LoVo (cell line): ENCODE results near the gene SH3PXD2A.
"Not testable (repeated sequence)": the region's sequence is repeated elsewhere in the genome, so short reads cannot be mapped to it uniquely, and the experiment has no call there.

Experiments used
- DNase-seq: peaks from one replicate; pipeline ENCODE4 v3.0.0-alpha.2; 2016; ENCODE audit warnings: low spot score

The SH3PXD2A gene

GRCh38 chr10:103619424-103620351, 235.7 kb downstream of the SH3PXD2A start:
- no peak for DNase-seq

GRCh38 chr10:103618575-103619423, 236.6 kb downstream of the SH3PXD2A start:
- DNase-seq: no peak

- no peak for DNase-seq
Measured at GRCh38 chr10:103617602-103618385, 237.6 kb downstream of the SH3PXD2A start.

GRCh38 chr10:103616705-103617601, 238.4 kb downstream of the SH3PXD2A start:
- DNase-seq: no peak

- no peak for DNase-seq
Measured at GRCh38 chr10:103614306-103615158, 240.8 kb downstream of the SH3PXD2A start.

DNA sequence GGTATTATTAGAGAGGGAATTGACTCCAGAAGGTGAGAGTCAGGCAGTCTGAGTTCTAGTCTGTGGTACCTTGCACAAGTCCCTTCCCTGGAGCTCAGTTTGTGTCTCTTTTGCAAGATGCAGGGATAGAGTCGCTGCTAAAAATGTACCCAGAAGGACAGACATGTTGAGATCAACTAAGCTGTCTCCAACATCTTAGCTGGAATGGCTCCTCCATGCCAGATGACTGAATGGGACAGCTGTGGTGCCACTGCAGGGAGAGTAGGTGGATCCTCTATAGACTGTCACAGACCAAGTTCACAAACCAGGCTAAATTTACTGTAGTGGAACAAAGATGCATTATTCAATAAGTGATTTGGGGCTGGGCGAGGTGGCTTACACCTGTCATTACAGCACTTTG, 241.8 kb downstream of the SH3PXD2A start:
- no peak for DNase-seq

GRCh38 chr10:103612462-103613365, 242.7 kb downstream of the SH3PXD2A start:
- no peak for DNase-seq

GRCh38 chr10:103610921-103611511, 244.4 kb downstream of the SH3PXD2A start:
- DNase-seq: no peak

DNA sequence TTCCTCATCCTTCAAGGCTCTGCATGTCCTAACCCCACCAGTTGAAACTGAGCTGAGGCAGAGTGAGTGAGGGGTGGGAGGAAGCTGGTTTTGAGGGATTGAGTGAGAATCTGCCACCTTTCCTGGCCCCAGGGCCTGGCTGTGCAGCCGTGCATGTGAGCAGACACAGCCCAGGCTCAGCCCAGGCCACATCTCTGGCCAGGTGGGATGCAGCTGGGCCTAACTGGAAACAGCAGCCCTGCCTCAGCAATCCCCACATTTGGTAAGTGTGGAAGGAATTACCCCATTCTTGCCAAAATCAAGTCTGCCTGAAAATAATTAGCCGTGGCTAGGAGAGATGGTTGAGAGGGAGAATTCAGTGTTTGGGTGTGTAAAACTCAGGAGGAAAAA, 245.3 kb downstream of the SH3PXD2A start:
- DNase-seq: no peak

- no peak for DNase-seq
Measured at GRCh38 chr10:103609231-103610082, 245.9 kb downstream of the SH3PXD2A start.

- DNase-seq: not testable (repeated sequence)
Measured at GRCh38 chr10:103608056-103608455, 247.3 kb downstream of the SH3PXD2A start.

DNA sequence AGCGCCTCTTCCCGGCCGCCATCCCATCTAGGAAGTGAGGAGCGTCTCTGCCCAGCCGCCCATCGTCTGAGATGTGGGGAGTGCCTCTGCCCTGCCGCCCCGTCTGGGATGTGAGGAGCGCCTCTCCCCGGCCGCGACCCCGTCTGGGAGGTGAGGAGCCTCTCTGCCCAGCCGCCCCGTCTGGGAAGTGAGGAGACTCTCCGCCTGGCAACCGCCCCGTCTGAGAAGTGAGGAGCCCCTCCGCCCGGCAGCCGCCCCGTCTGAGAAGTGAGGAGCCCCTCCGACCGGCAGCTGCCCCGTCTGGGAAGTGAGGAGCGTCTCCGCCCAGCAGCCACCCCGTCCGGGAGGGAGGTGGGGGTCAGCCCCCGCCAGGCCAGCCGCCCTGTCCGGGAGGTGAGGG, 248.3 kb downstream of the SH3PXD2A start:
- DNase-seq: not testable (repeated sequence)

DNA sequence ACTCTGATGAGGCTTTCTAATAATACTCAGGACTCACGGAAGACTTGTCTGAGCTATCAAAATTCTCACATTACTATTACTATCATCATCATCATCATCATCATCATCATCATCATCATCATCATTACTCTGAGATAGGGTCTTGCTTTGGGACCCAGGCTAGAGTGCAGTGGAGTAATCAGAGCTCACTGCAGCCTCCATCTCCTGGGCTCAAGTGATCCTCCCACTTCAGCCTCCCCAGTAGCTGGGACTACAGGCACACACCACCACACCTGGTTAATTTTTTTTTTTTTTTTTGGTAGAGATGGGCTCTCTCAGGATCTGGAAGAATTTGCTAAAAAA, 249.3 kb downstream of the SH3PXD2A start:
- not testable (repeated sequence) for DNase-seq

- DNase-seq: no peak
Measured at GRCh38 chr10:103605359-103606096, 249.8 kb downstream of the SH3PXD2A start.

DNA sequence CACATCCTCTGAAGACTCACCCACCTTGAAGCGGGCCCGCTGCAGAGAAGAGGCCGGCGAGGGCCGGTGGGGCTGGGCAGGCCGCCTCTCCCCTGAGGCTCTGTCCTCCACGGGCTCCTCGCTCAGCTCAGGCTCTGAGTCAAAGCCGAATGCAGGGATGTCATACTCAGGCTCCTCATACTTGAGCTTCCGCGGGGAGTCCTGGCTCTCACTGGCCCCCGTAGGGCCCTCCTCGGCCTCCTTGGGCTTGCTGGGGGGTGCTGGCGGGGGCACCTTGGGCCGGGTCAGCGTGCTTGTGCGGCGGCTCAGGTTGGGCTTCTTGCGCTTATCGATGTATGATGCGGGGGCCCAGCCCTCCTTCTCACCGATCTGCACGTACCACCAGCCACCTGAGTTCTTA, 252.0 kb downstream of the SH3PXD2A start:
- no peak for DNase-seq

DNA sequence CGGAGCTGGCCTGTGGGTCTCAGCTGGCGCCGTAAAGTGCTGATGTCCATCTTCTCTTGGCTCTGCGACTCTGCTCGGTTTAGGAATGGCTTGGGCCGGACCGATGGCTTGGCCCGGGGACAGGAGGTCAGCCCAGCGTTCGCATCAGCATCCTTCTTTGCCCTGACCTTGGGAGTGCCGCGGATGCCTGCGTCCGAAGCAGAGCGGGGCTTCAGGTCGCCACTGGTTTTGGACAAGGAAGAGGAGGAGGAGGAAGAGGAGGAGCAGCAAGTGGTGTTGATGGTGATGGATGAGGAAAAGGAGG, 252.6 kb downstream of the SH3PXD2A start:
- no peak for DNase-seq
